Activated T-cell treated with anti-CD3 and anti-CD28 coated beads for 24 hours (primary cell): ENCODE results near the gene TENT5C.
A peak's percentile ranks its signal among the peaks of the same experiment; 100 is the strongest.

Experiments
- DNase-seq: peaks from one replicate; pipeline ENCODE4 v3.0.0-alpha.2; 2020; ENCODE audit warnings: low read depth

The TENT5C gene

GRCh38 chr1:117592155-117592554 is 13.7 kb upstream of the TENT5C start:
- DNase-seq, result no peak

- no peak for DNase-seq
These were observed 11.4 kb upstream of the TENT5C start for GRCh38 chr1:117594261-117594990.

GRCh38 chr1:117596023-117596720 is 9.7 kb upstream of the TENT5C start:
- DNase-seq, result no peak

GRCh38 chr1:117598489-117598888 is 7.4 kb upstream of the TENT5C start:
- no peak for DNase-seq

GRCh38 chr1:117599286-117600221 is 6.3 kb upstream of the TENT5C start:
- DNase-seq, result no peak

- DNase-seq, result no peak
These were observed 5.4 kb upstream of the TENT5C start for GRCh38 chr1:117600325-117600943.

GRCh38 chr1:117600966-117601365 is 4.9 kb upstream of the TENT5C start:
- no peak for DNase-seq

- no peak for DNase-seq
These were observed 3.0 kb upstream of the TENT5C start for GRCh38 chr1:117602862-117603261.

- DNase-seq, result no peak
These were observed 579 bp upstream of the TENT5C start for GRCh38 chr1:117605164-117605773.

- peak; percentile 36 for DNase-seq
These were observed 992 bp downstream of the TENT5C start for GRCh38 chr1:117606649-117607430.

GRCh38 chr1:117607471-117607870 is 1.6 kb downstream of the TENT5C start:
- peak; percentile 15 for DNase-seq

GRCh38 chr1:117608115-117608615 is 2.3 kb downstream of the TENT5C start:
- no peak for DNase-seq

- no peak for DNase-seq
These were observed 2.9 kb downstream of the TENT5C start for GRCh38 chr1:117608758-117609157.

GRCh38 chr1:117609471-117609911 is 3.6 kb downstream of the TENT5C start:
- no peak for DNase-seq

- no peak for DNase-seq
These were observed 4.2 kb downstream of the TENT5C start for GRCh38 chr1:117610036-117610435.

- DNase-seq, result no peak
These were observed 5.3 kb downstream of the TENT5C start for GRCh38 chr1:117611121-117611601.

- no peak for DNase-seq
These were observed 6.1 kb downstream of the TENT5C start for GRCh38 chr1:117611894-117612483.

GRCh38 chr1:117612517-117613248 is 6.8 kb downstream of the TENT5C start:
- DNase-seq, result no peak

GRCh38 chr1:117613249-117613968 is 7.6 kb downstream of the TENT5C start:
- no peak for DNase-seq
